NCI-H748 treated with DMSO at 0.1 percent for 48 hours (cell line): ENCODE results near the gene CPNE2.
"Not testable (repeated sequence)": the region's sequence is repeated elsewhere in the genome, so short reads cannot be mapped to it uniquely, and the experiment has no call there.

Experiments
- DNase-seq: peaks from one replicate; lab custom pipeline; 2025; lab: John Stamatoyannopoulos, UW

The CPNE2 gene

DNA sequence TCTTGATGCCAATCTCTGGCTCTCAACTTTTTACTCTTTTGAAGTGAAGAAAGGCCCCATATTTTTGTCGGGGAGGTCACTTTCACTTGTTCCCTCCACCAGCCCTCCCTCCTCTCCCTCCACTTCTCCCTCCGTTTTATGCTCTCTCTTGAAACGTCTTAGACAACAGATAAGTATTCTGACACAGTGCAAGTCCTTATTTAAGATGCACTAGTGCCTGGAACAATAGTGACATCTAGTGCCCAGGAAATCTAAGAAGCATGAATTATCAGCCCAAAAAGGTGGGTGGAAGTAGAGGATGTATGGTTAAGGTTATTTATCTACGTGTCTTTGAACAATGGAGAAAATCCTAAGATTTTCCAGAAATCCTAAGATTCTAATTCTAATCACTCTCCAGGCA, 75.6 kb downstream of the CPNE2 start:
- no peak for DNase-seq

DNA sequence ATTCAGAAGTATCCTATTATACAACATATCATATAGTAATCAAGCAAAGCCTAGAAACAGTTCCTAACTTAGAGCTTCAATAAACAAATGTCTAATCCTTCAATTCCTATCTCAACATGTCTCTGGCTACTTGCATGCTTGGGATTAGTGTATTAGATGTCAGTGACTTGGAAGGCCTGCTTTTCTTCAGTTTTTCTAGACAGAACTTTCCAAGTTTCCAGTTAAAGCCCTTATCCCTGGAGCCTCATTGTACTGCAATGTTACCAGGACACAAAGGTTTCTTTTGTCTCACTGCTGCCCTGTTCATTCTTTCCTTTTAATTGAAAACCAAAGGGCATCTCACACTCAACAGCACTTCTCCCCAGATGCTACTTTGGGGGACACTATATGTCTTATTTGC, 76.9 kb downstream of the CPNE2 start:
- no peak for DNase-seq

DNA sequence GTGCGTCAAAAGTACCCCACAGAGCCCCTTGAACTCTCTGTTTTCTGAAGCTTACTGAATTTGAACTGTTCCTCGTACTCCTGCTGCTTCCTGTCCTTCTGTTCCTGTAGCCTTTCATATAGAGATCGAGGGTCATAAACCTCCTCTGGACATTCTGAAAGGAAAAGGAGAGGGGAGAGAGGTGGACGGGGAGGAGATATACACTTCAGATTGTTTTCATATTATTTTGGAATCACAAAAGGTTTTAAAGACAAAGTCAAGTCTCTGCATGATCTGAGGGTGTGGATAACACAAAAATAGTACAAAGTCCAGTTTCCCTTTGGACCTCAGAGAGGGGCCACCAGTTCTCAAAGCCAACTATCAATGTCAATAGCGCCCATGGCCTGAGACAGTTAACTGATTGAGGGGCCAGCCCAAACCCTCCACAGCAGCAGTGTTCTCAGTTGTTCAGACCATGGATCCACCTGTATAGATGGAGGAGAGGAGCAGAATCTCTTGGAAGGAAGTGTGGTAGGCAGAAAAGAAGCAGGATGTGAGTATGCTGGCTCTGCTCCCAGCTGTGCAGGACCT, 80.4 kb downstream of the CPNE2 start:
- no peak for DNase-seq

DNA sequence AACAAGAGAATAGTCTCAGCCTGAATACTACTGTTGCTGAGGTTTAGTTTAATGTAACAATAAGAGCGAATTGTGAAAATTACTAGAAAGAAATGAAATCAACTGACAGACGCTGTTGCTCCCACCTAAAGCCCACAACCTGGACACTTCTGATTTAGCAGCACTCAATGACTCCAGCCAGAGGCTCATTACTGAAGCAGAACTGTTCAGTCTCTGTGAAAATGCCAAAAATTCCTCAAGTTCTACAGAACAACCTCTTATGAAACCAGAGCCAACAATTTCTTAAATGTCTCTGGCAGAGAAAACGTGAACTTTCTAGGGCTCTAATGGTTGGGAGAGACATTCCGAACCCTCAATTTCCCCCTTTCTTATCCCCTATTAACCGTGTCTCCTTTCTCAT, 83.5 kb downstream of the CPNE2 start:
- no peak for DNase-seq

DNA sequence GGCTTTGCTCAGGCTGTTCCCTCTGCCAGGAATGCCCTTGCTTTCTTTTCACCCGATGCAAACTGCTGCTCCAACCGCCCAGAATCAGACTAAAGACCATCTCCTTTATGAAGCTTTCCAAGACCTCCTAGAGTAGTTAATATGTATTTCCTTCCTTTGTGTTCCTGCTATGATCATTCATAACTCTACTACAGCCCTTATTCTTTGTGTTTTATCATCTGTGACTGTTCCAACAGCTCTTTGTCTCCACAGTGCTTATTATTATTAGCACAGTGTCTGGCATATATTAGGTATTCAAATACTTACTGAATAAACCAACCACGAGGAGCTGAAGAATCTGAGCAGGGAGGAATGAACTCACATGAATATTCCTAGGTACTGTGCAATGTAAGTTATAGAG, 85.8 kb downstream of the CPNE2 start:
- no peak for DNase-seq

DNA sequence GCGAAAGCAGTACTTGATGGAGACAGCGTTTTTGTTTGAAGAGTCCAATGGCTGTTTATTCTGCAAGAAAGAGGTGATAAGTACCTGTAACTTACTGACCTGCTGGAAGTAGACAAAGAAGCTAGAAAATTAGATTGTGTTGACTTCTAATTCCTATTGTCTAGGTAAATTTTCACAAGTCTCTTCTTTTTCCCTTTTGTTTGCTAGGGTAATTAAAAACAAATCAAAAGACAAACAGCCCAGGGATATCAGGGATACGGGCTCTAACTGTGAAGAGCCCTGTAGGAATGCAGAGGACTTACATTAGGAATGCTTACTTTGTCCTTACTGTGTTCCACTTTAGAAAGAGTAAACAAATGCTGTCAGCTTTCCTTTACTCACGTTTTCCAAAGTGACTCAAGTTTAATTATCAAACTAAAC, 86.4 kb downstream of the CPNE2 start:
- no peak for DNase-seq

DNA sequence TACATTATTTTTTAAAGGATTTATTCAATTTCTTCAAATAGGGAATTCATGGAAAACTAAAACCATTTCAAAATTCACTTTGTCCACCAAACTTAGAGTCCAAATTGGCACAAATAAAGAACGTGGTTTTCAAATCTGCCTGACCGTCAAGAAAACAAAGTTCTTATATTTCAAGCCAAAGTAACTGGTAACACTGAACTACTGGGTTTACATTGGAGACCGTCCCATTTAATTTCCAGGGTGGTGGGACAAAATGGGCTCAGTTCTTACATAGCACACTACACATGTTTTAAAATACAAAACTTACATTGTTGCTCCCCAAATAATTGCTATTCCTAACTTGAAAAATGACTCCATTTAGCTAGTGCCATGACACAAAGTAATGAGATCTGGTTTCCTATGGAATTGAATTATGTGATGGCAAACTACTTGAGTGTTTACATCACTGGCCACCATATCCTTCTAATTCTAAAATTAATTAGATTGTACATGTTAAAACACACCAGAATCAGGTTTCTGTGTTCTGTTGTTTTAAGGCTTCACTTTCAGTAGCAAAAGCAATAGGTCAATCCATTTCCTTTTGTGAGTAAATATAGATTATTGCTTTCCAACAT, 86.9 kb downstream of the CPNE2 start:
- DNase-seq: no peak

DNA sequence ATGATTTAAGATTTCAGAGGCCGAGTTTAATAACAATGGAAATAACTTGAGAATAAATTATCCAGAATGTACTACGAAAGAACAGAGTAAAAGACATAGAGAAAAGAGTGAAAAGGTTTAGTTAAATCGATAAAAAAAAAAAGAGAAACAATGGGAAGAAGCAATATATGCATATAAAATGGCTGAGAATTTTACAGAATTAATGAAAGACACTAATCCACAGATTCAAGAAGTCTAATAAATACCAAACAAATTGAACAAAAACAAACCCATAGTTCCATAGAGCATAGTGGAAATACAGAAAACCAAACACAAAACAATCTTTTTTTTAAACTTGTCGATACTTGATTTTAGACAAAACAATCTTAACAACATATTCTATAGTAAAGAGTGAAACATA, 91.7 kb downstream of the CPNE2 start:
- DNase-seq: no peak

DNA sequence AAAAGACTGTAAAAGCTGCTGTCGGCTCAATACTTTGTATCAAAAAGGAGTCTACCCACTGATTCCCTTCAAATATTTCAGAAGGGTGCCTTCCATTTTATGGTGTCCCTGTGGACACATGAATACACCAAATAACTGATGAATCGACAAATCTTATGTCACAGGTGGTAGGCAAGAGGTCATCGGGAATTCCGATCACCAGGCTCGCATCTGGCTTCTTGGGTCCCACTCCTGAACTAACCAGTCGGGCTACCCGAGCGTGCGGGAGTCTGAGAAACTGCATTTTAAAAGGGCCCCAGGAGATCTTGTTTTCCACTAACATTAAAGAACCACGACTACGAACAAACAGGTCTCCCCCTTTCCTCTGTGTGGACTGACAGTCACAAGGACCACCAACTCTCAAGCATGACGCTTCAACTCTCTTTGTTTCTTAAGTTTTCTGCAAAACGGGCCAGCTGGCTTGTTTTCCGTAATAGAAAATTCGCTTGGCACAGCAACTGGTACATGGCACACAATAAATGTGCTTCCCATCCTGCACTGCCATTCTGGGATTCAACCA, 92.6 kb downstream of the CPNE2 start:
- DNase-seq: no peak

DNA sequence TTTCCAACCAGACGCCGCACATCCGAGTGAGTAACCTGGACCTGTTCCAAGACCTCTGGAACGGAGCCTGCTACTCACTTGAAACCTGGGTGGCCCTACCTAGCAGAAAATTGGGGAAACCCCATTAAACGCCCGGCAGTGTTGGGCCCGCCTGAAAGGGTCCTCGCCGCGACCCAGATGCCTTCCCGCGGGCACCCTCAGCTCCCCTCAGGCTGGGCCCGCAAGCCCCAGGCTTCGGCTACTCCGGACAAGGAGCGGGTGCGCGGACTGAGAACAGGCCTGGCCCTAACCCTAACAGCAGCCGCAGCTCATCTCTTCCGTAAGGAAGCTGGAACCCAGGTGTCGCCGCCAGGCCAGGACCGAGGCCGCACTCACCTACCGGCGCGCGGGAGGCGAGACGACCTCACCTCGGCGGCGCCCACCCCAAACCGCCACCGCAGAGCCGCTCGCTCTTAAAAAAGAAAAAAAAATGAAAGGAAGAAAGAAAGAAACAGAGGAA, 93.1 kb downstream of the CPNE2 start:
- DNase-seq: no peak

DNA sequence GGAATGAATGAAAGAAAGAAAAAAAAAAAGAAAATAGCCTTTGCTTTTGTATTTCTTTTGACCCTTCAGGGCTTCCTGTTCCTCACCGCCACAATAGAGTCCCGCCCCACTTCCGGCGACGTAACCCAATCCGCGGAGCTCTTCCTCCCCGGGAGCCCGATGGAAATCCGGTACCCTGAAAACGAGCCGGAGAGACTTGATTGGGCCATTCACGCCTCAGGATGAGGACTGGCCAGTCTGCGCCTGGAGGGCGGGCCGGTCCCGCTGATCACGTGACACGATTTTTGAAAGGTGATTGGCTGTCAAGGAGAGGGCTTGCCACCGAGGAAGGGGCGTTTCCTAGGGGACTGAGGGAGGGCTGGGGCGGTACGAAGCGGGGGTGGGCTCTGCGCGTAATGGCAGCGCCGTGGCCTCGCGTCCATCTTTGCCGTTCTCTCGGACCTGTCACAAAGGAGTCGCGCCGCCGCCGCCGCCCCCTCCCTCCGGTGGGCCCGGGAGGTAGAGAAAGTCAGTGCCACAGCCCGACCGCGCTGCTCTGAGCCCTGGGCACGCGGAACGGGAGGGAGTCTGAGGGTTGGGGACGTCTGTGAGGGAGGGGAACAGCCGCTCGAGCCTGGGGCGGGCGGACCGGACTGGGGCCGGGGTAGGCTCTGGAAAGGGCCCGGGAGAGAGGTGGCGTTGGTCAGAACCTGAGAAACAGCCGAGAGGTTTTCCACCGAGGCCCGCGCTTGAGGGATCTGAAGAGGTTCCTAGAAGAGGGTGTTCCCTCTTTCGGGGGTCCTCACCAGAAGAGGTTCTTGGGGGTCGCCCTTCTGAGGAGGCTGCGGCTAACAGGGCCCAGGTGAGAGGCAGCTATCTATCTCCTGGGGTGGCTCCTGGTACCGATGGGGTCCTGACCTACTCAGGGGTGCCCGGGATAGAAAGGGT, 93.8 kb downstream of the CPNE2 start, which contains the start of the genes PSME3IP1 and RSPRY1:
TSS of gene PSME3IP1 (minus strand) at position 95 of the 927 bp plus-strand sequence. CDS start 12,185 bp downstream, outside the sequence.
TSS of gene RSPRY1 (plus strand) at position 385 of the 927 bp plus-strand sequence. CDS start 18,330 bp downstream, outside the sequence.
- DNase-seq: peak; percentile 83

DNA sequence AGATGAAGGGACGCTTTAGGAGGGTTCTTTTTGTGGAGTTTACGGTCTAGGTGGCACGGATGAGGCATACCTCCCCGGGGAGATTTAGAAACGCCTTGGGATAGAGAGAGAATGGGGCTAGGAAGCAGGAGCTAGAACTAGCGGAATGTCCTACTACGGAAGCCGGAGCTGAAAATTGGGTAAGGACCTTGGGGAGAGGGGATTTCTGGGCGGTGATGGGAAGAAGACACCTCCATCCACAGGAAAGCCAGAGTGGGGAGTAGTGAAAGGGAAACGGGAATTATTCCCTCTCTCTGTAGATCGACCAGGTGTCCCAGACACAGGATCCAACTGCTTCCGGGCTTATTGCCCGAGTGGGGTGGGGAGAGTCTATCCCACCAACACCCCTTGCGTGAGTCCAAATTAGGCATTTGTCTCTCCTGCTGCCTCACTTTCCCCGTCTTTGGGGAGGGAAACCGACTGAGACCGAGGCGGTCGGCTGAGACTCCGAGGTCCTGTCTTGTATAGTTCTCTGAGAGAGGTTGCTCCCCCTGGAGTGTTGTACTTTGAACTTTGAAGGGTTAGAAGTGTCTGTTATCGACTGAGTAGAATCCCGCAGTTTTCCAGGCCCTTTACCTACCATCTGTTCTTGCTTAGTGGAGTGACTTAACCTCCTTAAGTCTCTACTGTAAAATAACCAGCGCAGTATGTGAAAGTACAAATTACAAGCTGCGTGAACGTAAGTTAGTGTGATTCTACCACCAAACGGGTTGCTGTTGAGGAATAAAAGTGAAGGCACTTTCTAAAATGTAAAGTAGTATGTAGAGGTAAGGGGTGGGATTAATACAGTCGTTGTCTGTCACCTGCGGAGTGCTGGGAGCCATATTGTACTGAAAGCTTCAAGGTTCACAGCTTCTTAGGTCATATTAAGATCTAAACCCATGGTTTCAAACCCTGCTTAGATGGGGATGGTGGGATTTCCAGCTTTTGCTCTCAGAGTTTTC, 94.8 kb downstream of the CPNE2 start:
- DNase-seq: no peak

DNA sequence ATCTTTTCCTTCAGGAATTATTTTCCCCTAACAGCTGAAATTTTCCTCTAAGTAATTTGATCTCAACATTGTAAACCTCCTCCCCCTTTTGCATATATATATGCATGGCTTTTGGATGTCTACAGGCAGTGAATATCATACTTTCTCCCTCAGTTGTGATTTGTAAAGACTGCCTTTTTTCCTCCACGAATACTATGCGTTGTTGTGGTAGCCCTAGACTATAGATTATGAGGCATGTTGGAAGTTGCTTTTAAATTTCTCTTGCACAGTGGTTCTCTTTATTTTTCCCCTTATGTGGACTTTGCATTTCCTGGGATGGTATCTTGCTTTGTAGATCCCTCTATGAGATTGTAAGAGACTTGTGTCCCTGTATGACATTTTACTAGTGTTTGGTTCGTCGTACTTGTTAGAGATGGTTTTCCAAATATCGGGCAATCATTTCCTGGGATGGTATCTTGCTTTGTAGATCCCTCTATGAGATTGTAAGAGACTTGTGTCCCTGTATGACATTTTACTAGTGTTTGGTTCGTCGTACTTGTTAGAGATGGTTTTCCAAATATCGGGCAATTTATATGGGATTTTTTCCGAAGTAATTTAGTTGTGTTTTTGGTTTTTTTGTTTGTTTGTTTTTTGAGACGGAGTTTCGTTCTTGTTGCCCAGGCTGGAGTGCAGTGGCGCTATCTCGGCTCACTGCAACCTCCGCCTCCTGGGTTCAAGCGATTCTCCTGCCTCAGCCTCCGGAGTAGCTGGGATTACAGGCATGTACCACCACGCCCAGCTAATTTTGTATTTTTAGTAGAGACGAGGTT, 95.7 kb downstream of the CPNE2 start:
- DNase-seq: not testable (repeated sequence)

DNA sequence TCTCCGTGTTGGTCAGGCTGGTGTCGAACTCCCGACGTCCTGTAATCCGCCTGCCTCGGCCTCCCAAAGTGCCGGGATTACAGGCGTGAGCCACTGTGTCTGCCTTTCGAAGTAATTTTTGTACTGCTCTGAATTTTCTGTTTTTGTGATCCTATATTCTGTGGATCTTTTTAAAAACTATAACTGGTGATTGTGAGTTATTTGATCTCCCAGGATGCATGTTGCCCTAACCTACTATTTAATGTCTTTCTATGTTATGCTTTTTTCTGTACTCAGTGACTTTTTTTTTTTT, 96.3 kb downstream of the CPNE2 start:
- DNase-seq: no peak

DNA sequence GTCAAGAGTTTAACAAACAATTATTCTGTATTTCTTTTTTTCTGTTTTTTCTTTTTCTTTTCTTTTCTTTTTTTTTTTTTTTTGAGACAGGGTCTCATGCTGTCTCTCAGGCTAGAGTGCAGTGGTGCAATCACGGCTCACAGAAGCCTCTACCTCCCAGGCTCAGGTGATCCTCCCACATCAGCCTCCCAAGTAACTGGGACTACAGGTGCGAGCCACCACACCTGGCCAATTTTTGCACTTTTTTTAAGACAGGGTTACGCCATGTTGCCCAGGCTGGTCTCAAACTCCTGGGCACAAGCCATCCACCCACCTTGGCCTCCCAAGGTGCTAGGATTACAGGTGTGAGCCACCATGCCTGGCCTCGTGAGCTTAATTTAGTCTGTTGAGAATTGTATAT, 97.1 kb downstream of the CPNE2 start:
- DNase-seq: not testable (repeated sequence)

DNA sequence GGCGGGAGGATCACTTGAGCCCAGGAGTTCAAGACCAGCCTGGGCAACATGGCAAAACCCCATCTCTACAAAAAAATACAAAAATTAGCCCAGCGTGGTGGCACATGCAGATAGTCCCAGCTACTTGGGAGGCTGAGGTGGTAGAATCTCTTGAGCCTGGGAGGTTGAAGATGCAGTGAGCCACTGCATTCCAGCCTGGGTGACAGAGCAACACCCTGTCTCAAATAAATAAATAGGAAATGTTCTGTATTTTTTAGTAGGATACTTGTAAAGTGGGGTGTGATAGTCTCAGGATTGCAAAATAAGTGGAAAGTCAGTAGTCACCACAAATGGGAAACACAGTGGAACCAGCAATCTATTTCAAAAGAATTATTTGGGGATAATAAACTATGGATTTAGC, 97.8 kb downstream of the CPNE2 start:
- no peak for DNase-seq

DNA sequence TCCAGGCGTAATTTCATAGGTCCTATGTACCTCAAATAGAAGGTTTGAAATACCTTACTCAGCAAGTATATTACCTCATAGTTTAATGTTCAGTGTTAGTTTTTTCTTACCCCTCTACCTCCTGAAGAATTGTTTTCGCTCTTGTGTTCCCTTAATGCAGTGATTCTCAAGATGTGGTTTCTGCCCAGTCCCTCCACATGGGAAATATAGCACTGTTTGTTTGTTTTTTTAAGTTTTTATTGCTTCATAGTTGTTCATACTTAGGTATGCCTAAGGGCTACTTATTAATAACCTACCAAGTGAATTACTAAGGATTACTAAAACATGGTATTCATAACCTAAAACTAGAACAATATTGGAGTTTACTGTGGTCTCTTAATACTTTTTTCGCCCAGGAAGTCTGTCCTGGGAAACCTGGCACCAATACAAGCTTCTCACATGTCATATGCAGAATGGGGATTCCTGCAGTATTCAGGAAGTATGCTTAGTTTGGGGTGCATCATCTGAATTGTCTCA, 98.7 kb downstream of the CPNE2 start:
- DNase-seq: no peak

DNA sequence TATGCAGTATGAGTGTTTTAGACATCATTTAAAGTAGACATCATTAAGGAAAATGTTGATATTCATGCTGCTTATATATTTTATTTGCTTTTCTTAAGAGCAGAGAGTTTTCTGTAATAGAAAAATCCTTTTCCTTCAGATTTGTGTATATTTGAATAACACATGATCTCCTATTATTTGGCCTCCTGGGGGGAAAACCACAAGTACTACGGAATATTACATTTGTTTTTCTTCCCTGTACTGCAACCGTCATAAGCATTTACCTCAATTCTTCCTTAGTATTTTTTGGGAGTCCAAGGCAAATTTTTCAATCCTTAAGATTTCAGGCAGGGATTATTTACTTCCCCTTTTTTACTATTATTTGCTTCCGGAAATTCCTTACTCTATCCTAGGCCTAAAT, 99.8 kb downstream of the CPNE2 start:
- no peak for DNase-seq

DNA sequence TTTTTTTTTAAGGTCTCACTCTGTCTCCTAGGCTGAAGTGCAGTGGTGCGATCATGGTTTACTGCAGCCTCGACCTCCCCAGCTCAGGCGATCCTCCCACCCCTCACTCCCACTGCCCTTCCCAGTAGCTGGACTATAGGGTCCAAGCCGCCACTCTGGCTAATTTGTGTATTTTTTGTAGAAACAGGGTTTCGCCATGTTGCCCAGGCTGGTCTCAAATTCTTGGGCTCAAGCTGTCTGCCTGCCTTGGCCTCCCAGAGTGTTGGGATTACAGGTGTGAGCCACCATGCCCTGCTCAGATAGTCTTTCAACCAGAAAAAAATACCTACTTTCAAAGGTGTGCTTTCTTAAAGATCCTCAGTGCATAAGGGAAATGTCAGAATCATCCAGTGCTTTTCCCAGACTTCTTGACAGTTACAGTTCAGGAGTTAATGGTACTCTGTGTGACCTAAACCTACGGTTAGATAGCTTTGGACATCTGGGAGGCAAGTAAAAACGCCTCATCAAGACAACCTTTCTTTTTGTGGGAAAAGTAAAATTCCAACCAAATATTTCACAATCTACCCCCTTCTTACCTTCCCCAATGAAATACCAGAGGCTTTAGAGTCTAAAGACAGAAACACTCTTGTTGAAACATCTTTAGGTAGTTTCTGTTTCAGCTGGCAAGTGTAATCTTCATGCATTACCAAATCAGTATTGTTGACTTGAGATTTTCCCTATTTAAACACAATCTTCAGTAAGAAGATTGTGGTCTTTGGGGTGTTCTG, 100.5 kb downstream of the CPNE2 start:
- DNase-seq: no peak

DNA sequence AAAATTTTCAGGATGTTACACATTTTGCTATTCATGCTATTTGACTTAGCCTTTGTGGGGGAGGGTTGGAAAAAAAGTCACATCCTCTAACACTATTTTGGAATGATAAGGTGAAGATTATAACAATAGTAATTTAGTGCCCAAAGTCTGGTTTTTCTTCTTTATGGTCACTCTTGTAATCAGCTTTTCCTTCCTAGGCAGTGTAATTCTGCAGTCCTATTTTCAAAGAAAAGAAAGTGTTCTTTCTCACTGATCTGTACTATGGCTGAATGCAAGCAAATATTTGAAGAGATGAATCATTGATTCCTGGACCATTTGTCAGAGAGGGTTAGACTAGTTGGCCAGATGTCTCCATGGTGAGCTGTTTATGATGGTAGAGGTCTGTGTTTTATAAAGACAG, 102.1 kb downstream of the CPNE2 start:
- DNase-seq: peak; percentile 0
